ENCODE data around the gene ACTN4.
A peak's percentile ranks its signal among the peaks of the same experiment; 100 is the strongest.

Gene ACTN4

GRCh38 chr19:38666663-38667511 is 19.4 kb downstream of the ACTN4 start:
- Histone ChIP-seq H2AFZ (ENCODE audit: low read depth, low read length) (no peak overlapping the region), H3K27me3 (ENCODE audit: insufficient read depth, low read length, poor library complexity) (no peaks in the 10 kb centered on the region), H3K4me3 (ENCODE audit: low read depth in 1 of 2, low read length in 2 of 2) (no peak overlapping the region), H3K9me3 (ENCODE audit: insufficient read depth, low read length, severe bottlenecking) (no peaks in the 10 kb centered on the region), H3K27ac (ENCODE audit: low read length) (no peak overlapping the region), H4K20me1 (ENCODE audit: insufficient read depth, low read length) (peaks cover 87% of the 10 kb centered on the region), H3K4me1 (ENCODE audit: insufficient read depth, low read length) (peaks cover 13% of the 10 kb centered on the region), H3K4me2 (ENCODE audit: insufficient read depth, low read length) (no peak overlapping the region), H3K9ac (ENCODE audit: low read depth, low read length) (no peak overlapping the region), H3K36me3 (ENCODE audit: insufficient read depth, low read length) (peaks cover 2% of the 10 kb centered on the region), H3K79me2 (ENCODE audit: insufficient read depth, low read length) (peaks cover 97% of the 10 kb centered on the region)
- TF ChIP-seq CTCF (IDR thresholded peaks at IDR 0.05; ENCODE audit: borderline replicate concordance, extremely low read depth, low read length, poor library complexity, severe bottlenecking) = no peak
- TF ChIP-seq EZH2 (IDR thresholded peaks at IDR 0.05; ENCODE audit: borderline replicate concordance, low read depth, low read length, severe bottlenecking) = no peak
- DNase-seq (no peak), ATAC-seq (ENCODE audit: insufficient read depth, low read depth) (peak; percentile 52; the same call in 2 of the 3 replicates)

- H3K27ac ChIP-seq (ENCODE audit: low read length) = no peak overlapping the region
- no peak for ATAC-seq (ENCODE audit: insufficient read depth, low read depth)
- H3K79me2 ChIP-seq (ENCODE audit: insufficient read depth, low read length) = peaks cover 93% of the 10 kb centered on the region
- no peaks in the 10 kb centered on the region for H3K9me3 ChIP-seq (ENCODE audit: insufficient read depth, low read length, severe bottlenecking)
- no peak overlapping the region for H2AFZ ChIP-seq (ENCODE audit: low read depth, low read length)
- TF ChIP-seq EZH2 (IDR thresholded peaks at IDR 0.05; ENCODE audit: borderline replicate concordance, low read depth, low read length, severe bottlenecking) = no peak
- TF ChIP-seq CTCF (IDR thresholded peaks at IDR 0.05; ENCODE audit: borderline replicate concordance, extremely low read depth, low read length, poor library complexity, severe bottlenecking) = no peak
- H3K4me1 ChIP-seq (ENCODE audit: insufficient read depth, low read length) = peaks cover 13% of the 10 kb centered on the region
- peaks cover 81% of the 10 kb centered on the region for H4K20me1 ChIP-seq (ENCODE audit: insufficient read depth, low read length)
- H3K36me3 ChIP-seq (ENCODE audit: insufficient read depth, low read length) = peaks cover 2% of the 10 kb centered on the region
- no peaks in the 10 kb centered on the region for H3K27me3 ChIP-seq (ENCODE audit: insufficient read depth, low read length, poor library complexity)
- no peak overlapping the region for H3K4me3 ChIP-seq (ENCODE audit: low read depth in 1 of 2, low read length in 2 of 2)
- no peak overlapping the region for H3K4me2 ChIP-seq (ENCODE audit: insufficient read depth, low read length)
- H3K9ac ChIP-seq (ENCODE audit: low read depth, low read length) = no peak overlapping the region
- no peak for DNase-seq
Measured at GRCh38 chr19:38667661-38668171, 20.3 kb downstream of the ACTN4 start.

GRCh38 chr19:38669552-38669951 is 22.1 kb downstream of the ACTN4 start:
- Histone ChIP-seq H3K27me3 (ENCODE audit: insufficient read depth, low read length, poor library complexity) (no peaks in the 10 kb centered on the region), H3K4me1 (ENCODE audit: insufficient read depth, low read length) (peaks cover 13% of the 10 kb centered on the region), H2AFZ (ENCODE audit: low read depth, low read length) (no peak overlapping the region), H3K9me3 (ENCODE audit: insufficient read depth, low read length, severe bottlenecking) (no peaks in the 10 kb centered on the region), H3K9ac (ENCODE audit: low read depth, low read length) (no peak overlapping the region), H4K20me1 (ENCODE audit: insufficient read depth, low read length) (peaks cover 74% of the 10 kb centered on the region), H3K4me3 (ENCODE audit: low read depth in 1 of 2, low read length in 2 of 2) (no peak overlapping the region), H3K27ac (ENCODE audit: low read length) (no peak overlapping the region), H3K79me2 (ENCODE audit: insufficient read depth, low read length) (peaks cover 87% of the 10 kb centered on the region), H3K4me2 (ENCODE audit: insufficient read depth, low read length) (no peak overlapping the region), H3K36me3 (ENCODE audit: insufficient read depth, low read length) (peaks cover 4% of the 10 kb centered on the region)
- peak; percentile 30 for DNase-seq
- no peak; the same call in 2 of the 3 replicates for ATAC-seq (ENCODE audit: insufficient read depth, low read depth)
- TF ChIP-seq EZH2 (IDR thresholded peaks at IDR 0.05; ENCODE audit: borderline replicate concordance, low read depth, low read length, severe bottlenecking) = no peak
- no peak for TF ChIP-seq CTCF (IDR thresholded peaks at IDR 0.05; ENCODE audit: borderline replicate concordance, extremely low read depth, low read length, poor library complexity, severe bottlenecking)

Data from DND-41 (cell line).